Effector memory CD4-positive, alpha-beta T cell (primary cell): ENCODE measurements around the gene BTLA.
A peak's percentile ranks its signal among the peaks of the same experiment; 100 is the strongest.

ENCODE experiments used
- DNase-seq, 3 donors: peaks; one replicate each; pipeline ENCODE4 v3.0.0-alpha.2; 2020
- H3K27ac ChIP-seq: 2 replicates; pipeline ENCODE4 v1.7.0; 2013; ENCODE audit warnings: mild to moderate bottlenecking, low read length, moderate library complexity; ENCODE audit not compliant: insufficient read depth, poor library complexity, severe bottlenecking
- H3K27me3 ChIP-seq: replicated peaks from 2 replicates; pipeline ENCODE4 v1.7.0; 2013; ENCODE audit warnings: mild to moderate bottlenecking, low read length; ENCODE audit not compliant: insufficient read depth, control insufficient read depth, poor library complexity, severe bottlenecking
- H3K36me3 ChIP-seq: 2 replicates; pipeline ENCODE4 v1.7.0; 2013; ENCODE audit warnings: mild to moderate bottlenecking, low read length, moderate library complexity; ENCODE audit not compliant: control insufficient read depth, insufficient read depth
- H3K4me1 ChIP-seq: 2 replicates; pipeline ENCODE4 v1.7.0; 2013; ENCODE audit warnings: low read length, mild to moderate bottlenecking; ENCODE audit not compliant: control insufficient read depth, insufficient read depth, poor library complexity, severe bottlenecking
- H3K4me3 ChIP-seq: 2 replicates; pipeline ENCODE4 v1.7.0; 2013; ENCODE audit warnings: low read length, low read depth, mild to moderate bottlenecking; ENCODE audit not compliant: insufficient read depth, poor library complexity, severe bottlenecking
- H3K9me3 ChIP-seq: 2 replicates; pipeline ENCODE4 v1.7.0; 2013; ENCODE audit warnings: mild to moderate bottlenecking, low read length, moderate library complexity; ENCODE audit not compliant: control insufficient read depth

BTLA gene

DNA sequence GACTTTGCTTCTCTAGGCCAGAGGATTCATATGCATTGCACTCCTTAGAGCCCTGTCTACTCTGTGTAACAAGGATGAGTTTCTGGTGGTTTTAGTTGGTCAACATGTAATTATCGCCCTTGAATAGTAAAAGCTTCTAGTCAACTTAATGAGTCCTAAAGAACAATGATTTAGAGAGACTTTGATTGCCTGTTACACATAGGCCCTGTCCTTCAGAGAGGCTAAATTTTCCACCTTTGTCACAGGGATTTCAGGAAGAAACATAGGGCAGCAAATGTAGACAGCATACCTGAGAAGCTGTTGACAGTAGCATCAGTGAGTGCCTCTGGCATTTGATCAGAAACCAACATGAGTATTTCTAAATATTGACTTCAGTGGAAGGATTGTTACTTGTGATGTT is 7.1 kb downstream of the BTLA start:
- no peaks in the 10 kb centered on the region for H3K9me3 ChIP-seq
- no peaks in the 10 kb centered on the region for H3K27me3 ChIP-seq
- DNase-seq = no peak
- no peak overlapping the region for H3K4me3 ChIP-seq
- H3K36me3 ChIP-seq = no peaks in the 10 kb centered on the region
- H3K4me1 ChIP-seq = peaks cover 29% of the 10 kb centered on the region
- no peak overlapping the region for H3K27ac ChIP-seq

DNA sequence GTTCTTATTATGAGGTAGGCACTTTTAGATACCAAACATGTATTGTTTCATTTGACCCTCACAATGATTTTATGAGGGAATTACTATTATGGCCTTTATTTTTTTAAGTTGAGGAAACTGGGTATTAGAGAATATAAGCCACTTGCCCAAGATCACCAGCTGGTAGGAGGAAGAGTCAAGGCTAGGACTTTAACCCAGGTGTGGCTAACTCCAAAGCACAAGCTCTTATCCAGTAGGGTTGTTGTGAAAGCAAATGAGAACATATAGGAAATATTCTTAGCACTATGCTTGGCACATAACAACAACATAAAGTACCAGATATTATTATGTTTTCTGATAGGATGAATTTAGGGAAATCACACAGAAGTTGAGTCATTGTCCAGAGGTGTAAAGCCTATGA is 7.9 kb downstream of the BTLA start:
- DNase-seq = no peak
- H3K27ac ChIP-seq = peak overlapping the region; percentile 11
- H3K4me3 ChIP-seq = no peak overlapping the region
- H3K36me3 ChIP-seq = no peaks in the 10 kb centered on the region
- no peaks in the 10 kb centered on the region for H3K9me3 ChIP-seq
- no peaks in the 10 kb centered on the region for H3K27me3 ChIP-seq
- peaks cover 29% of the 10 kb centered on the region for H3K4me1 ChIP-seq

DNA sequence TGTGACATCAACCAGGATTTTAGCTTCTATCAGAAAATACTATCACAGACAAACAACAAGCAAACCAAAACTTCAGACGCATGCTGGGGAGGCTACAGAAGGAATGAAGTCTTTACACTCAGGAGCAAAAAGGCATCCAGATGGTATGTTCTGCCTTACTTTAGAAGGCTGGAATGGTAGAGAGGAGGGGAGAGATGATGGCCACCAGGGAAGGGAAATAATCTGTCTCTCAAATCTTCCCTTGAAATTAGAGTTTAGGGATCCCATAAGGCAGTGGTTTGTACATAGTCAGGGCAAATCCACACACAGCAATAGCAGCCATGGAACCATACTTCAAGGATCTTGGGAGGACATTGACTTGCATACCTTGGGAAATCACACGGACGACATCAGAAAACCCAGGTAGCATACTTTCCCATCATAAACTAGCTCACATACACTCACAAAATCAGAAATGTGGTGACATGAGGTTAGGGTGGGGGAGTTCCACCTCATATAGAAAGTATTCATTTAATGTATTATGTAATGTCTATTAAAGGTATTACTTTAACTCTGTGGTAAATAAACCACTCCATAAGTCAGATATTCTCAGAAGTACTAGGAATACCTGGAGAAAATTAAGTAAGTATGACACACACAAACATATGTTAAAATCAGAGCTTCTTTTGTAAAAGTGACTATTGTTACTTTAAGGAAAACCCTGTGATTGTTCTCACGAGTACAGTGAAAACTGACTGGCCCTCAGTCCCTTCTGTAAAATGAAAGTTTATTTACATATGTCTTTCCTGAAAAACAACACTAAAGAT is 9.4 kb downstream of the BTLA start:
- Histone ChIP-seq H3K4me3 (no peak overlapping the region), H3K27me3 (no peaks in the 10 kb centered on the region), H3K9me3 (no peaks in the 10 kb centered on the region), H3K4me1 (peaks cover 23% of the 10 kb centered on the region), H3K27ac (no peak overlapping the region), H3K36me3 (no peaks in the 10 kb centered on the region)
- DNase-seq = no peak

DNA sequence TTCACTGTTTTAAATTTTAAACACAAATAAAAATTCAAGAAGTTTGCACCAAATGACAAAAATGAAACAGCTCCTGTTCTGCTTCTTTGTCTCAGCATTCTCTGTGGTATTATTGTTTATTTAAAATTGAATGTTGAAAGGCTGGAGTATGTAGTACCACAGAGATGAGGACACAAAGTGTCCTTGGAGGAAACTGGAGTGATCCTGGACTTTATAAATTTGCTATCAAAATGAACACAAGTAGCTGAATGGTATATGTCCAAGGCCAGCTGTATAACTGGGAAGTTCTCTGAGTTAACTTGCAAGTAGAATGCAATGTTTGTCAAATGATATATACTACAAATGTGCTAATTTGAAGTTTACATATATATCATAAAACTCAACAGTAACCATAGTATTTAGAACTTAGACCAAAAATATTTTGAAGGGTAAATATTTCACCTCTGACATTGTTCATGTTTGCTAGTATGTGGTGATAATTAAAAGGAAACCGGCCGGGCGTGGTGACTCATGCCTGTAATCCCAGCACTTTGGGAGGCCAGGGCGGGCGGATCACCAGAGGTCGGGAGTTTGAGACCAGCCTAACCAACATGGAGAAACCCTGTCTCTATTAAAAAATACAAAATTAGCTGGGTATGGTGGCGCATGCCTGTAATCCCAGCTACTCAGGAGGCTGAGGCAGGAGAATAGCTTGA is 12.3 kb downstream of the BTLA start:
- Histone ChIP-seq H3K4me1 (peaks cover 19% of the 10 kb centered on the region), H3K4me3 (no peak overlapping the region), H3K27me3 (no peaks in the 10 kb centered on the region), H3K36me3 (no peaks in the 10 kb centered on the region), H3K27ac (no peak overlapping the region), H3K9me3 (no peaks in the 10 kb centered on the region)
- no peak for DNase-seq

DNA sequence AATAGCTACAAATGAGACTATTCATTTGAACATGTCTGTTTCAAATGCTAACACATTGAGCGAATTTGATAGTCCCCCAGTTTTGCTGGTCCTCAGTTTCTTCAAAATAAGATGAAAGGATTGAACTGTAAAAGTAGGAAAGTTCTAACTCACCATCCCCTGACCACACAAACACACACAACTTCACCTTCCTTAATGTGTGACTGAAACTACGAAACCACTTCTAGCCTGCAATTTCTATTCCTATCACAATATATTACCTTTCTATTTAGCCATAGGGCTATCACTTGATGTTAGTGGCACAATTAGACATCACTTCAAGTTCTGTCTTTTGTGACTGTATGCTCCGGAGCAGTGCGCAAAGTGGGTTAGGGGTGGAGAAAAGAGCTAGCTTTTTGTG is 14.9 kb downstream of the BTLA start:
- no peaks in the 10 kb centered on the region for H3K36me3 ChIP-seq
- H3K9me3 ChIP-seq = no peaks in the 10 kb centered on the region
- H3K27me3 ChIP-seq = no peaks in the 10 kb centered on the region
- no peak overlapping the region for H3K27ac ChIP-seq
- DNase-seq = no peak
- no peak overlapping the region for H3K4me3 ChIP-seq
- peaks cover 15% of the 10 kb centered on the region for H3K4me1 ChIP-seq

DNA sequence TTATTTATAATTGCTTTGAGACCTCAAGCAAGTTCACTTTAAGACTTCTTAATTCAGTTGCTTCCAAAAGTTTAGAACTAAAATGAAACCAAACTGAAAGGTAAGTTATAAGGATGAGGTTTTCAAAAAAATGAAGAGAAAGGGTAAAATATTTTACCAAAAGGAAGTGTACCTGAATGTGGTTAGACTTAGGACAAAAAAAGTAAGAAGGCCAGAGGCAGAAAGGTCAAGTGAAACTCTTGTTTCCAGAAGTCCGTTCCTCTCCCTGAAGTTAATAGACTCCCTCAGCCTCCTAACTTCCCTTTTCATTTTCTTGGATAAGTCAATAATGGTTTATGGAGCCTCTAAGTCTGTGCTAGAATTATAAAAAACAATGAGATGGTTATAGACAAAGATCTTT is 16.6 kb downstream of the BTLA start:
- Histone ChIP-seq H3K4me1 (peaks cover 15% of the 10 kb centered on the region), H3K4me3 (no peak overlapping the region), H3K9me3 (no peaks in the 10 kb centered on the region), H3K27ac (peak overlapping the region; percentile 32), H3K27me3 (no peaks in the 10 kb centered on the region), H3K36me3 (peaks cover 7% of the 10 kb centered on the region)
- no peak for DNase-seq

DNA sequence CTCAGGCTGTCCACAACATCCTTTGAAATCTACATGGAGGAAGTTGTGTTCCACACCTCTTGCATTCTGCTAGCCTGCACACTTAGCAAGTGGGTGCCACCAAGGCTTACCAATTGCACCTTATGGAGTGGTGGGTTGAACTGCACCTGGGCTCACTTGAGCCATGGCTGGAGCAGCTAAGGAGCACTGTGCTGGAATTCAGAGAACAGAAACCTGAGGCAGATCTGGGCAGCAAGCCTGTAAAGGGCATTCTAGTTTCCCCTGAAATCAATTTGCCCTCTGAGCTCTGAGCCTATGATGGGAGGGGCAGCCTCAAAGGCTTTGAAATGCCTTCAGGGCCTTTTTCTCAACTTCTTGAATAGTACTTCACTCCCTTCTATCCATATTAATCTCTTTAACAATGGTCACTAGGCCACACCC is 18.0 kb downstream of the BTLA start:
- Histone ChIP-seq H3K36me3 (peaks cover 9% of the 10 kb centered on the region), H3K4me1 (peaks cover 15% of the 10 kb centered on the region), H3K27me3 (no peaks in the 10 kb centered on the region), H3K9me3 (no peaks in the 10 kb centered on the region), H3K4me3 (no peak overlapping the region), H3K27ac (no peak overlapping the region)
- no peak for DNase-seq

DNA sequence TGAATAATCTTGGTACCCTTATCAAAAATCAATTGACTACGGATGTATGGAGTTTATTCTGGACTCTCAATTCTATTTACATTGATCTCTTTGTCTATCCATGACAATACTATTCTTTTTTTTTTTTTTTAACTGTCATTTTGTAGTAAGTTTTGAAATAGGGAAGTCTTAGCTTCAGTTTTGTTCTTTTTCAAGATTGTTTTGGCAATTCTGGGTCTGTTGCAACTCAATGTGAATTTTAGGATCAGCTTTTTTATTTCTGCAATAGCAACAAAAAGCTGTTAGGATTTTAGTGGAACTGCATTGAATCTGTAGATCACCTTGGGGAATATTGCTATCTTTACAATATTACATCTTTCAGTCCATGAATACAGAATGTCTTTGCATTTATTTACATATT is 21.4 kb downstream of the BTLA start:
- Histone ChIP-seq H3K27me3 (no peaks in the 10 kb centered on the region), H3K4me1 (peaks cover 32% of the 10 kb centered on the region), H3K27ac (no peak overlapping the region), H3K36me3 (peaks cover 11% of the 10 kb centered on the region), H3K9me3 (no peaks in the 10 kb centered on the region), H3K4me3 (no peak overlapping the region)
- no peak for DNase-seq

DNA sequence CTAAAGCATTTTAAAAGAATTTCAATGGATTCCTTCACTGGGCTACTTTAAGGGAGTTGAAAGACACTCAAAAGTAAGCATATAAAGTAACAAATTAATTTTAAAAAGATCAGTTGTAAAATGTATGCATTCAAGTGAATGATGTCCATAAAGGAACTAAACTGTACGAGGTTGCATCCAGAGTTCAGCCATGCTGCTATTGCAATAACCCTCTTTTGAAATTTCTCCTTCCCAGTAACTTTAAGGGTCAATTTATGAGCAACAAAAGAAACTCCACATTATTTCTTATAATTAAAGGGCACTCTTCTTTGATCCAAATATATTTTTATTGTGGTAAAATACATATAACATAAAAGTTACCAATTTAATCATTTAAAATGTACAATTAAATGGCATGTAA is 22.9 kb downstream of the BTLA start:
- peaks cover 11% of the 10 kb centered on the region for H3K36me3 ChIP-seq
- H3K27ac ChIP-seq = no peak overlapping the region
- no peaks in the 10 kb centered on the region for H3K9me3 ChIP-seq
- no peak overlapping the region for H3K4me3 ChIP-seq
- peaks cover 23% of the 10 kb centered on the region for H3K4me1 ChIP-seq
- no peak for DNase-seq
- H3K27me3 ChIP-seq = no peaks in the 10 kb centered on the region

DNA sequence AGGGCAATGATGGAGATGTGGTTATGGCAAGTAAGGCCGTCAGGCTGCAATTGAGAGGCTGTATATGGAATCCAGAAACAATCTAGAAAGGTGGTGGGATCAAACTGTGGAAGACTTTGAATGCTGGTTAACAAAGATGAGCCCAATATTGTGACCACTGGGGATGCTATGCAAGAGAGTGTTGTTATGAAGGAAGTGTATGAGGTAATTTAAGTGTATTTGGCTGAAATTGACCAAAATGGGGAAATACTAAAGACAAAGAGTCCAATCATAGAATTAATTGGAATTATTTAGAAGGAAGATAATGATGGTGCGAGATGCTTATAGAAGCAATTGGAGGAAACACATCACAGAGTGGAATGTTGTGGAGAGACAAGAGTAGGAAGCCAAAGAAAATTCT is 24.5 kb downstream of the BTLA start:
- no peaks in the 10 kb centered on the region for H3K9me3 ChIP-seq
- H3K27me3 ChIP-seq = no peaks in the 10 kb centered on the region
- peaks cover 11% of the 10 kb centered on the region for H3K36me3 ChIP-seq
- H3K4me3 ChIP-seq = no peak overlapping the region
- no peak overlapping the region for H3K27ac ChIP-seq
- peaks cover 26% of the 10 kb centered on the region for H3K4me1 ChIP-seq
- no peak for DNase-seq
